Panc1 (cell line): ENCODE results near the gene POLD2. TPM values are rescaled to one million over a fixed set of nuclear protein-coding genes. Genes with fewer than 3 reads are reported as not detected.
A peak's percentile ranks its signal among the peaks of the same experiment; 100 is the strongest.

Experiments used
- ATAC-seq: fragments of 200-7000 bp; cut with Tn5 transposase; 2 replicates; pipeline ENCODE4 v1.9.1; 2020; ENCODE audit warnings: mild to moderate bottlenecking, moderate library complexity
- BruUV-seq: library from RNA; stranded (reverse); fragments of 400-500 nt; replicated peaks from 2 replicates; lab custom pipeline; 2021; lab: Mats Ljungman, UMichigan
- CTCF ChIA-PET: fragments of 300-600 bp; sonication (Branson Sonifier 250); formaldehyde crosslinking; loops from one replicate; lab custom pipeline; 2022; ENCODE audit warnings: antibody characterized with exemption; lab: Charles Lee
- POLR2A ChIA-PET: fragments of 300-600 bp; sonication (Branson Sonifier 250); formaldehyde crosslinking; loops from one replicate; lab custom pipeline; 2022; ENCODE audit warnings: antibody characterized with exemption; lab: Charles Lee
- DNase-seq: peaks from one replicate; pipeline ENCODE4 v3.0.0-alpha.2; 2010; ENCODE audit warnings: low read depth, low spot score
- H3K27ac ChIP-seq: 2 replicates; pipeline ENCODE4 v1.5.1; 2011; ENCODE audit warnings: mild to moderate bottlenecking, low read length, inconsistent platforms
- H3K27me3 ChIP-seq: fragments of 200-500 bp; sonication (Bioruptor generic); 2 replicates; pipeline ENCODE4 v1.6.0; 2014; ENCODE audit warnings: low read length, inconsistent platforms; ENCODE audit not compliant: control insufficient read depth, insufficient read depth
- H3K36me3 ChIP-seq: fragments of 200-500 bp; sonication (Bioruptor generic); 2 replicates; pipeline ENCODE4 v1.5.1; 2014; ENCODE audit warnings: inconsistent platforms, mild to moderate bottlenecking, low read length, moderate library complexity; ENCODE audit not compliant: control insufficient read depth, insufficient read depth
- H3K4me1 ChIP-seq: 2 replicates; pipeline ENCODE4 v1.5.1; 2011; ENCODE audit warnings: inconsistent platforms, mild to moderate bottlenecking, low read length, moderate library complexity; ENCODE audit not compliant: control insufficient read depth, insufficient read depth
- H3K4me3 ChIP-seq, 2 experiments: 2 replicates each; pipeline ENCODE4 v1.5.1; 2011 to 2012; ENCODE audit warnings: low read depth in 2 of 2, low read length in 2 of 2, mild to moderate bottlenecking in 2 of 2, inconsistent platforms in 1 of 2, moderate library complexity in 1 of 2
- H3K9me3 ChIP-seq: fragments of 200-500 bp; sonication (Bioruptor generic); 2 replicates; pipeline ENCODE4 v1.5.1; 2014; ENCODE audit warnings: low read depth, mild to moderate bottlenecking, inconsistent platforms, low read length, moderate library complexity; ENCODE audit not compliant: control insufficient read depth, insufficient read depth
- POLR2AphosphoS5 ChIP-seq: IDR thresholded peaks from 2 replicates; pipeline ENCODE4 v1.6.1; 2012; ENCODE audit warnings: mild to moderate bottlenecking, low read depth, low read length, moderate library complexity
- REST ChIP-seq, 2 experiments: IDR thresholded peaks; 2 replicates each; pipeline ENCODE4 v1.6.1; 2011 to 2012; ENCODE audit warnings: low read depth in 2 of 2, control low read depth in 1 of 2, low read length in 1 of 2, mild to moderate bottlenecking in 1 of 2, moderate library complexity in 1 of 2; ENCODE audit not compliant: insufficient read depth in 1 of 2
- SIN3A ChIP-seq: IDR thresholded peaks from 2 replicates; pipeline ENCODE4 v1.6.1; 2012; ENCODE audit warnings: low read depth, mild to moderate bottlenecking, low read length, moderate library complexity, borderline replicate concordance; ENCODE audit not compliant: insufficient read depth
- TCF7L2 ChIP-seq: IDR thresholded peaks from 2 replicates; pipeline ENCODE4 v1.6.1; 2011; ENCODE audit warnings: mild to moderate bottlenecking, low read depth, low read length, inconsistent platforms
- in situ Hi-C: cut with HindIII; loops from 2 replicates; pipeline ENCODE4 v1.10.0; 2016; ENCODE audit warnings: low sequenced_read_pairs, low pct_unique_long_range_greater_than_20kb
- intact Hi-C: fragments of 100-400 bp; cut with micrococcal nuclease; formaldehyde crosslinking; loops from one replicate; pipeline ENCODE4 v1.10.0; 2022; ENCODE audit not compliant: unreplicated experiment
- total RNA-seq: library from RNA; stranded (reverse); gene quantifications from one replicate; pipeline ENCODE4 v1.2.1, GENCODE V29; 2021; ENCODE audit not compliant: unreplicated experiment
- TF ChIP-seq, protein P1 (sequence below): fragments of 450-650 bp; IDR thresholded peaks from 2 replicates; pipeline ENCODE4 v1.5.1; 2017; ENCODE audit warnings: mild to moderate bottlenecking

Gene POLD2
- total RNA-seq, 1 experiment from 2014 or later, result 195 TPM

DNA sequence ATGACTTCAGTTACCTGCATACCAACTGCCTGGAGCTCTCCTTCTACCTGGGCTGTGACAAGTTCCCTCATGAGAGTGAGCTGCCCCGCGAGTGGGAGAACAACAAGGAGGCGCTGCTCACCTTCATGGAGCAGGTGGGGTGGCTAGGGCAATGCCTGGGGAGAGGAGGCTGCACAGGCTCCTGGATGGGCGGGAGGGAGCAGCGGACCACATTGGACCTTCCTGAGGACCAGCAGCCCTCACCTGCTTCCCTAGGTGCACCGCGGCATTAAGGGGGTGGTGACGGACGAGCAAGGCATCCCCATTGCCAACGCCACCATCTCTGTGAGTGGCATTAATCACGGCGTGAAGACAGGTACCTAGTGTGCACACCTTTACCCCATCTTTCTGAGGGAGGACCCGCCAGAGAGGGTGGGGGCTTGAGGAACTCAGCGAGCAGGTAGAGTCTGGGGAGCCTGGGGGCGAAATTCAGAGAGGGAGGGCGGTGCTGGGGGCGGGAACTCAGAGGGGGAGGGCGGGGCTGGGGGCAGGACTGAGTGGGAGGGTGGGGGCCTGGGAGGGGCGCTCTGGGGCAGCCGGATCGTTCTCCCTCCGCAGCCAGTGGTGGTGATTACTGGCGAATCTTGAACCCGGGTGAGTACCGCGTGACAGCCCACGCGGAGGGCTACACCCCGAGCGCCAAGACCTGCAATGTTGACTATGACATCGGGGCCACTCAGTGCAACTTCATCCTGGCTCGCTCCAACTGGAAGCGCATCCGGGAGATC, 10.2 kb downstream of the POLD2 start:
- H3K27me3 ChIP-seq, result no peaks in the 10 kb centered on the region
- H3K27ac ChIP-seq, result no peak overlapping the region
- no TSS peak for BruUV-seq
- in situ Hi-C loops (no loop called here), intact Hi-C loops (no loop called here)
- DNase-seq (no peak), ATAC-seq (peak; percentile 6)
- ChIA-PET POLR2A (no interaction called here), CTCF (no interaction called here)
- H3K4me1 ChIP-seq, result no peaks in the 10 kb centered on the region; the same call in 1 of the 2 replicates
- TF ChIP-seq POLR2AphosphoS5, result peak; percentile 36; the same call in 1 of the 2 replicates
- TF ChIP-seq, protein P1, sequence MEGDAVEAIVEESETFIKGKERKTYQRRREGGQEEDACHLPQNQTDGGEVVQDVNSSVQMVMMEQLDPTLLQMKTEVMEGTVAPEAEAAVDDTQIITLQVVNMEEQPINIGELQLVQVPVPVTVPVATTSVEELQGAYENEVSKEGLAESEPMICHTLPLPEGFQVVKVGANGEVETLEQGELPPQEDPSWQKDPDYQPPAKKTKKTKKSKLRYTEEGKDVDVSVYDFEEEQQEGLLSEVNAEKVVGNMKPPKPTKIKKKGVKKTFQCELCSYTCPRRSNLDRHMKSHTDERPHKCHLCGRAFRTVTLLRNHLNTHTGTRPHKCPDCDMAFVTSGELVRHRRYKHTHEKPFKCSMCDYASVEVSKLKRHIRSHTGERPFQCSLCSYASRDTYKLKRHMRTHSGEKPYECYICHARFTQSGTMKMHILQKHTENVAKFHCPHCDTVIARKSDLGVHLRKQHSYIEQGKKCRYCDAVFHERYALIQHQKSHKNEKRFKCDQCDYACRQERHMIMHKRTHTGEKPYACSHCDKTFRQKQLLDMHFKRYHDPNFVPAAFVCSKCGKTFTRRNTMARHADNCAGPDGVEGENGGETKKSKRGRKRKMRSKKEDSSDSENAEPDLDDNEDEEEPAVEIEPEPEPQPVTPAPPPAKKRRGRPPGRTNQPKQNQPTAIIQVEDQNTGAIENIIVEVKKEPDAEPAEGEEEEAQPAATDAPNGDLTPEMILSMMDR, result no peak
- no peaks in the 10 kb centered on the region for H3K9me3 ChIP-seq
- peaks cover 5% of the 10 kb centered on the region for H3K36me3 ChIP-seq
- H3K4me3 ChIP-seq, result peak overlapping the region; percentile 24 to 46

DNA sequence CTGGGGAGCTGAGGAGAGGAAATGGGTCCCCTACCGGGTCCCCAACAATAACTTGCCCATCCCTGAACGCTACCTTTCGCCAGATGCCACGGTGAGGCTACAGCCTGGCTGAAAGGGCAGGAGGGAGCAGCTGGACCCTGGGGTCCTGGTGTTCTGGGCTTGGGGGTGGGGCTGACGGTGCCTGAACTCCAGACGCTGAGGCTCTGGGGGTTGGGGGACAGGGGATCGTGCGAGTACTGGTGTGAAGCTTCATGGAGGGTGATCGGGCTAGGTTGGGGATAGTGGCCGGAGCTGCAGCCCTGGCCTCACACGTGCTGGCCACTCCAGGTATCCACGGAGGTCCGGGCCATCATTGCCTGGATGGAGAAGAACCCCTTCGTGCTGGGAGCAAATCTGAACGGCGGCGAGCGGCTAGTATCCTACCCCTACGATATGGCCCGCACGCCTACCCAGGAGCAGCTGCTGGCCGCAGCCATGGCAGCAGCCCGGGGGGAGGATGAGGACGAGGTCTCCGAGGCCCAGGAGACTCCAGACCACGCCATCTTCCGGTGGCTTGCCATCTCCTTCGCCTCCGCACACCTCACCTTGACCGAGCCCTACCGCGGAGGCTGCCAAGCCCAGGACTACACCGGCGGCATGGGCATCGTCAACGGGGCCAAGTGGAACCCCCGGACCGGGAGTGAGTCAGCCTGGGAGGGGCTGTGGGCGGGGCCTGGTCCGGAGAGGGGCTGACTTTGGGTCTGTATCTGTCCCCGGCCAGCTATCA, 10.9 kb downstream of the POLD2 start:
- BruUV-seq, result no TSS peak
- POLR2A ChIA-PET, result no interaction called here
- no peak overlapping the region for H3K27ac ChIP-seq
- TF ChIP-seq, protein P1, result no peak
- TF ChIP-seq SIN3A, result 0 out of 2 replicates have a peak, but pooled peaks have one; percentile 53
- intact Hi-C loops, result no loop called here
- CTCF ChIA-PET, result no interaction called here
- H3K4me3 ChIP-seq, result peak overlapping the region; percentile 24 to 46
- peak; percentile 49 for ATAC-seq
- no peaks in the 10 kb centered on the region for H3K9me3 ChIP-seq
- no peaks in the 10 kb centered on the region for H3K27me3 ChIP-seq
- no peaks in the 10 kb centered on the region; the same call in 1 of the 2 replicates for H3K4me1 ChIP-seq
- peaks cover 4% of the 10 kb centered on the region for H3K36me3 ChIP-seq
- in situ Hi-C loops, result no loop called here
- no peak for DNase-seq

DNA sequence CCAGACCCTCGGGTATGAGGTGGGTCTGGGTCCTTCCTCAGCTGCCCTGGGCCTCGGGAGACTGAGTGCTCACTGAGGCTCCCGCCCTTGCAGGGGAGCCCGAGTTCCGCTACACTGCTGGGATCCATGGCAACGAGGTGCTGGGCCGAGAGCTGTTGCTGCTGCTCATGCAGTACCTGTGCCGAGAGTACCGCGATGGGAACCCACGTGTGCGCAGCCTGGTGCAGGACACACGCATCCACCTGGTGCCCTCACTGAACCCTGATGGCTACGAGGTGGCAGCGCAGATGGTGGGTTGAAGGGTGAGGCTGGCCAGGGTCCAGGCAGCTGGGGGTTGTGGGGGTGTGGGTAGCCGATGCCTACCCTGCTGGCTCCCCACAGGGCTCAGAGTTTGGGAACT, 11.6 kb downstream of the POLD2 start:
- Histone ChIP-seq H3K9me3 (no peaks in the 10 kb centered on the region), H3K4me3 (no peak overlapping the region), H3K27ac (no peak overlapping the region), H3K36me3 (no peaks in the 10 kb centered on the region; the same call in 1 of the 2 replicates), H3K4me1 (no peaks in the 10 kb centered on the region; the same call in 1 of the 2 replicates), H3K27me3 (no peaks in the 10 kb centered on the region)
- BruUV-seq, result no TSS peak
- DNase-seq (no peak), ATAC-seq (no peak)
- TF ChIP-seq POLR2AphosphoS5 (no peak), TCF7L2 (no peak), SIN3A (no peak), REST (IDR thresholded peaks at IDR 0.05; ENCODE audit: insufficient read depth in 1 of 2, low read depth in 2 of 2, low read length in 1 of 2) (no peak)
- TF ChIP-seq, protein P1, result no peak
- intact Hi-C loops, result no loop called here
- ChIA-PET POLR2A (interaction anchor here (1.0 kb wide), 1 partner anchor 59 kb away, joined by 3 read pairs; no protein-coding TSS in a partner anchor), CTCF (no interaction called here)
- in situ Hi-C loops, result no loop called here
